Measurements from ENCODE around the gene AUP1. TPM values are rescaled to one million over a fixed set of nuclear protein-coding genes. Genes with fewer than 3 reads are reported as not detected.

AUP1 gene
- total and polyA plus RNA-seq, 2 experiments from 2014 or later: 121 to 195 TPM

DNA sequence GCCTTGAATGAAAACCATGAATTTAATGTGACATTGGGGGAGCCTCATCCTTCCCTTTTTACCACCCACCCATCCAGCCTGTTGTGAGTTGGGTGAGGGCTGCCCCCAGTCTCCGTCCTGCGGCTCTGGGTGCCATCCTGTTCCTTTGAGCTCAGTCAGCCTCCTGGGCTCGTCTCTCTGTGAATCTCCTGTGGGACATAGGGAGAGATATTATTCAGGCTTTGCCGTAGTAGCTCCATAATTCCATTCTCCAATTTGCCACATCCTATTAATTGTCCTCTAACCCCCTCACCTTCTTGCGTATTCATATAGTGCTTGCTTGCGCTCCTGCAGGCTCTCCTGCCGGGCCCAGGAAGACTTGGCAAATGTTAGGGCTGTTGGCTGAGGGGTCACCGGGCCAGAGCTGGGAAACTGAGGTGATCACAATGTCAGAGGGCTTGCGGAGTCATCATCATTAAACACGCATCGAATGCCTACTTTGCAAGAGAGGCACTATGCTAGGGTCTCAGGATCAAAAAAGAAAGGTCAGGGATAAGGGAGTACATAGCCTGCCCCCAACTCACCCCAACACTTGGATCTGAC, 2.8 kb downstream of the AUP1 start:
- peaks cover 7% of the 10 kb centered on the region for H4K20me1 ChIP-seq (ENCODE audit: insufficient read depth, poor library complexity, severe bottlenecking)
- WGBS (ENCODE audit: low lambda C conversion rate, missing lambda C conversion rate): 97% methylated on average over 11 of the region's 11 CpGs
- no peak overlapping the region for H3K27ac ChIP-seq
- H3K4me3 ChIP-seq: no peak overlapping the region
- no peaks in the 10 kb centered on the region for H3K27me3 ChIP-seq
- no peak for DNase-seq (ENCODE audit: low spot score)
- no peaks in the 10 kb centered on the region for H3K4me1 ChIP-seq (ENCODE audit: insufficient read depth)
- H2AFZ ChIP-seq: no peak overlapping the region
- no peaks in the 10 kb centered on the region for H3K9me3 ChIP-seq (ENCODE audit: low read depth)
- H3K79me2 ChIP-seq: peaks cover 32% of the 10 kb centered on the region
- H3K4me2 ChIP-seq: no peak overlapping the region
- TF ChIP-seq EZH2phosphoT487 (IDR thresholded peaks at IDR 0.05; ENCODE audit: low read depth, severe bottlenecking, unreplicated experiment) (no peak), EZH2 (IDR thresholded peaks at IDR 0.05; ENCODE audit: borderline replicate concordance) (no peak)
- TF ChIP-seq, protein P1, sequence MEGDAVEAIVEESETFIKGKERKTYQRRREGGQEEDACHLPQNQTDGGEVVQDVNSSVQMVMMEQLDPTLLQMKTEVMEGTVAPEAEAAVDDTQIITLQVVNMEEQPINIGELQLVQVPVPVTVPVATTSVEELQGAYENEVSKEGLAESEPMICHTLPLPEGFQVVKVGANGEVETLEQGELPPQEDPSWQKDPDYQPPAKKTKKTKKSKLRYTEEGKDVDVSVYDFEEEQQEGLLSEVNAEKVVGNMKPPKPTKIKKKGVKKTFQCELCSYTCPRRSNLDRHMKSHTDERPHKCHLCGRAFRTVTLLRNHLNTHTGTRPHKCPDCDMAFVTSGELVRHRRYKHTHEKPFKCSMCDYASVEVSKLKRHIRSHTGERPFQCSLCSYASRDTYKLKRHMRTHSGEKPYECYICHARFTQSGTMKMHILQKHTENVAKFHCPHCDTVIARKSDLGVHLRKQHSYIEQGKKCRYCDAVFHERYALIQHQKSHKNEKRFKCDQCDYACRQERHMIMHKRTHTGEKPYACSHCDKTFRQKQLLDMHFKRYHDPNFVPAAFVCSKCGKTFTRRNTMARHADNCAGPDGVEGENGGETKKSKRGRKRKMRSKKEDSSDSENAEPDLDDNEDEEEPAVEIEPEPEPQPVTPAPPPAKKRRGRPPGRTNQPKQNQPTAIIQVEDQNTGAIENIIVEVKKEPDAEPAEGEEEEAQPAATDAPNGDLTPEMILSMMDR (IDR thresholded peaks at IDR 0.05; ENCODE audit: poor library complexity): no peak
- H3K36me3 ChIP-seq (replicated peaks; ENCODE audit: insufficient read depth, low read depth): no peaks in the 10 kb centered on the region
- no peaks in the 10 kb centered on the region for H3K9me2 ChIP-seq (replicated peaks; ENCODE audit: insufficient read depth)

DNA sequence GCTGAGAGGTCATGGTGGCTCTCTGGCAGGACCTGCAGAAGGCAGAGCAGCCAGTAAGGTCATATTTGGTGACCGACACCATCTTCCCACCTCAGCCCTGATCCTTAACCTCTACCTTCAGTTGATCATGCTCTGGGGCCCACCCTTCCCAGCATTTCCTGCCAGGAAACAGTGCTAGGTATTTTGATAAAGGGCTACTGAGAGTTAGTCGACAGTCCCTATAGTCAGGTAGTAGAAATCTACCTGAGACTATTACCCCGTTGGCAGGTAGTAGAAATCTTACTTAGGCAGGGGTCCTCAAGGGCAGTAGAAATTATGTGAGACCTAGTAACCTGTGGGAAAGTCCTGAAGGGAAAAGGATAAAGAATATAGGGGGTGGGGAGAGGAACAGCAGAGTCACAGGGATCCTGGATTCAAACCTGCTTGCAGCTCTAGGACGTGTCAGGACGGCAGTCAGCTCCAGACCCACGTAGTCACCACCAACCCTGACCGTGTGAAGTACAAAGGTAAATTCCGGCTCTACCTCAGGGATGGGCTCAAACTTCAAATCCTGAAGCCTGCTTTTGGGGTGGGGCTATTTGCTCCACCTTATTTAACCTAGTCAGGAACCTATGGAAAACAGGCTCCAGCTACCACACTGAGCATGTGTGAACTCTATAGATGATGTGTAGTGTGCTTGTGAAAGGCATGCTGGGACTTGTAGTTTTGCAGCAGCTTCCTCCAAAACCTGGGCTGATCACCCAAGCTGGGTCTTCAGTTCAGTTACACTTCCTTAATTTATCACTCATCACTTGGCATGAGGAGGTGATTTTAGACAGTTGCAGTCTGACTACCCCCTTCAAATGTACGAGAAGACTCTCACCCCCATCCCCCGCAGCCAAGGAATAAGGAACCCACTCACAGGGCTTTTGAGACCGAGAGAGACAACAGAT, 3.5 kb downstream of the AUP1 start, which contains the start of gene DQX1:
DQX1 (minus strand) TSS at position 515 of the 932 bp plus-strand sequence; CDS start at position 13, 502 bp downstream.
- TF ChIP-seq EZH2 (IDR thresholded peaks at IDR 0.05; ENCODE audit: borderline replicate concordance) (no peak), EZH2phosphoT487 (IDR thresholded peaks at IDR 0.05; ENCODE audit: low read depth, severe bottlenecking, unreplicated experiment) (no peak)
- TF ChIP-seq, protein P1 (IDR thresholded peaks at IDR 0.05; ENCODE audit: poor library complexity): no peak
- Histone ChIP-seq H3K4me1 (ENCODE audit: insufficient read depth) (no peaks in the 10 kb centered on the region), H3K9me2 (replicated peaks; ENCODE audit: insufficient read depth) (no peaks in the 10 kb centered on the region), H3K4me3 (no peak within 1 kb of the TSS), H3K27me3 (no peaks in the 10 kb centered on the region), H3K9me3 (ENCODE audit: low read depth) (no peaks in the 10 kb centered on the region), H2AFZ (no peak within 1 kb of the TSS), H3K36me3 (replicated peaks; ENCODE audit: insufficient read depth, low read depth) (no peaks in the 10 kb centered on the region), H3K4me2 (peak within 1 kb of the TSS; percentile 10), H3K79me2 (peaks cover 28% of the 10 kb centered on the region), H4K20me1 (ENCODE audit: insufficient read depth, poor library complexity, severe bottlenecking) (peaks cover 7% of the 10 kb centered on the region), H3K27ac (no peak within 1 kb of the TSS)
- WGBS (ENCODE audit: low lambda C conversion rate, missing lambda C conversion rate): 94% methylated on average over 11 of the region's 11 CpGs
- peak; percentile 32 for DNase-seq (ENCODE audit: low spot score)

DNA sequence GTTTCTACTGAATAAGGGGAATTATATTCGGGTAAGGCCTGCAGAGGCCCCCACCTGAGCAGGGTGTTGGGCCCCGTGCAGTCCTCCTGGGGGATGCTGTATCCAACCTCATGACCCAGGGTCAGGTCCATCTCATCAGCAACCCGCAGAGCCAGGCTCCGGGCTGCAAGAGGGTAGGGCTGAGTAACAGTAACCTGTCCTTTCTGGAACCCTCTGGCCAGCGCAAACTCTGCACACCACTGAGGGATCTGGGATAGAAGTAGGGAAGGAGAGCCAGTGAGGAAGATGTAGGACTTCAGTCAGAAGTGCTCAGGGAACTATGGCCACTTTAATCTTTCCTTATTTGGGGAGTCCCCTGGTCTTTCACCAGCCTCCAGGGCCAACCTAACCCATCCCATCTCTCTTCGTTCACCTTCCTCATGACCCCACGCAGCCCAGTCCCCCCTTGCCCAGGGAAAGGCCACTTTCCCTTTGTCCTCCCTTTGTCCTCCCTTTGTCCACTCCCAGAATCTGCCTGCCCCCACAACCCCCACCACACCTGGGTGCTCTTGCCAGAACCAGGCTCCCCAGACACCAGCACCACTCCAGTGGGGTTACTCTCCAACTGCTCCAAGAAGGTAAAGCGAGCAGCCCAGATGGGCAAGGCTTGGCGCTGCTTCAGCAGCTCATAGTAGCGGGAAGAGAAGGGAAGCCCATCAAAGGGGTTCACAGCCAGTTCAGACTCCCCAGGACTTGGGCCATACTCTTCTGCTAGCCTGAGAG, 4.4 kb downstream of the AUP1 start:
- Histone ChIP-seq H3K9me3 (ENCODE audit: low read depth) (no peaks in the 10 kb centered on the region), H3K27me3 (peaks cover 7% of the 10 kb centered on the region), H3K4me1 (ENCODE audit: insufficient read depth) (no peaks in the 10 kb centered on the region), H3K4me3 (no peak overlapping the region), H3K36me3 (replicated peaks; ENCODE audit: insufficient read depth, low read depth) (no peaks in the 10 kb centered on the region), H4K20me1 (ENCODE audit: insufficient read depth, poor library complexity, severe bottlenecking) (peaks cover 7% of the 10 kb centered on the region), H3K9me2 (replicated peaks; ENCODE audit: insufficient read depth) (no peaks in the 10 kb centered on the region), H3K4me2 (peak overlapping the region; percentile 10), H2AFZ (no peak overlapping the region), H3K79me2 (peaks cover 22% of the 10 kb centered on the region), H3K27ac (no peak overlapping the region)
- 93% methylated on average over 10 of the region's 10 CpGs for WGBS (ENCODE audit: low lambda C conversion rate, missing lambda C conversion rate)
- no peak for DNase-seq (ENCODE audit: low spot score)
- TF ChIP-seq, protein P1 (IDR thresholded peaks at IDR 0.05; ENCODE audit: poor library complexity): no peak
- TF ChIP-seq EZH2 (IDR thresholded peaks at IDR 0.05; ENCODE audit: borderline replicate concordance) (no peak), EZH2phosphoT487 (IDR thresholded peaks at IDR 0.05; ENCODE audit: low read depth, severe bottlenecking, unreplicated experiment) (no peak)

All from hepatocyte (in vitro differentiated cells).